AG09309 (cell line): ENCODE data around the gene VIM.
"Not testable (repeated sequence)": the region's sequence is repeated elsewhere in the genome, so short reads cannot be mapped to it uniquely, and the experiment has no call there.

Source experiments
- DNase-seq: peaks from one replicate; pipeline ENCODE4 v3.0.0-alpha.2; 2010; ENCODE audit warnings: low read depth
- H3K4me3 ChIP-seq: 2 replicates; pipeline ENCODE4 v1.5.1; 2011; ENCODE audit warnings: mild to moderate bottlenecking, low read depth, low read length, moderate library complexity; ENCODE audit not compliant: control insufficient read depth
- CTCF ChIP-seq: IDR thresholded peaks from 2 replicates; pipeline ENCODE4 v1.5.1; 2011; ENCODE audit warnings: mild to moderate bottlenecking, low read depth, low read length, inconsistent platforms; ENCODE audit not compliant: insufficient read depth, control insufficient read depth; ENCODE audit errors: missing control alignments

Gene VIM

GRCh38 chr10:17257466-17258321, 29.7 kb downstream of the VIM start:
- DNase-seq: no peak
- TF ChIP-seq CTCF: peak; percentile 80
- H3K4me3 ChIP-seq: no peak overlapping the region

DNA sequence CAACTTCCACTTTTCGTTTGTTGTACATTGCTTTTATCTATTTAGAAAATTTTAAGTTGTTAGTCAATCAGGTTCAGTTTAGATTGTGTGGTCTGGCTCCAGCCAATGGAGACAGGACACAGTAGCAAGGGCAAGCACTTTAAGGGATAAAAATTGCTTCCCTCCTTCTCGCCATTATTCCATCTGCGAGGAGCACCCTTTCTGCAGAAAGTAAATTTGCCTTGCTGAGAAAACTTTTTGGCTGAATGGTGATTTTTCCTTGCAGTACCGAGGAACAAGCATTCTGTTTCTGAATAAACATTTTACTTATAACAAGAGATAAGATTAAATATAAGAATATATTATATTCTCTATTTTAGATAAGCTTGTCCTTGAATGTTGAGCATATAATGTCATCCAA, 34.5 kb downstream of the VIM start:
- no peak for TF ChIP-seq CTCF
- DNase-seq: no peak
- H3K4me3 ChIP-seq: no peak overlapping the region

DNA sequence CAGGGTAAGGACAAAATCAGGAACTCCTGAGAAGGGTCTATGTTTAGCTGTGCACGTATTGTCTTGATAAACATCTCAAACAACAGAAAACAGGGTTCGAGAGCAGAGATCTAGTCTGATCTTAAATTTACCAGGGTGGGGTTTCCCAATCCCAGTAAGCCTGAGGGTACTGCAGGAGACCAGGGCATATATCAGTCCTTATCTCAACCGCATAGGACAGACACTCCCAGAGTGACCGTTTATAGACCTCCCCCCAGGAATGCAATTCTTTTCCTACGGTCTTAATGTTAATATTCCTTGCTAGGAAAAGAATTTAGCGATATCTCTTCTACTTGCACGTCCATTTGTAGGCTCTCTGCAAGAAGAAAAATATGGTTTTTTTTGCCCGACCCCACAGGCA, 35.5 kb downstream of the VIM start:
- no peak overlapping the region for H3K4me3 ChIP-seq
- no peak for DNase-seq
- no peak for TF ChIP-seq CTCF

GRCh38 chr10:17265468-17265867, 37.4 kb downstream of the VIM start:
- H3K4me3 ChIP-seq: no peak overlapping the region
- DNase-seq: no peak
- TF ChIP-seq CTCF: no peak

- DNase-seq, H3K4me3 ChIP-seq: not testable (repeated sequence)
Observed at GRCh38 chr10:17266549-17266948, 38.5 kb downstream of the VIM start.

DNA sequence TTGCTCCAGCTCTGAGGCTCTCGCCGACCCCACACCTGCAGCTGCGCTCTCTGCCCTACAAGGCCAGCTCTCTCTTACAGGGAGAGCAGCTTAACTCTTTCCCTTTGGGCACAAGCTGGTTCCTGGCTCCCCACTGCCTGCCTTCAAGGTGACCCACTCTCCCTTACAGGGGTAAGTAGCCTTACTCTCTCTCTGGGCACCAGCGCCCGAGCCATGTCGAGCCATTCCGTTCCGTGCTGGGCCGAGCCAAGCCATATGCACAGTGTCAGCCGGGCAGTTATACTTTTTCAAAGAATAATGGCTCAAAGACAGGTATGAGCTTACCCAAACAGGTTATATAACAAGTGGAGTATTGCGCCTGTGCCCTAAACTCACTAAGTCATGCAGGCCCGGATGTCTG, 44.6 kb downstream of the VIM start:
- TF ChIP-seq CTCF: no peak
- H3K4me3 ChIP-seq: no peak overlapping the region
- no peak for DNase-seq

GRCh38 chr10:17273403-17273802, 45.4 kb downstream of the VIM start:
- H3K4me3 ChIP-seq: no peak overlapping the region
- peak; percentile 40 for DNase-seq
- TF ChIP-seq CTCF: no peak
